Gastrocnemius medialis (tissue), 4 donors: ENCODE measurements around the gene LOXL3. TPM values are rescaled to one million over a fixed set of nuclear protein-coding genes. Genes with fewer than 3 reads are reported as not detected.

Experiments
- ATAC-seq, 2 donors: fragments of 150-250 bp; one replicate each; pipeline ENCODE4 v1.9.1; 2016
- DNase-seq, 2 donors: peaks; one replicate each; pipeline ENCODE4 v3.0.0-alpha.2; 2019
- H3K27ac ChIP-seq, 4 donors: fragments of 200-600 bp; sonication (generic); 1 replicate in 1 of 4; 2 replicates in 3 of 4; pipeline ENCODE4 v1.5.1; 2016 to 2018; ENCODE audit warnings: mild to moderate bottlenecking in 2 of 4, moderate library complexity in 1 of 4
- H3K27me3 ChIP-seq, 3 donors: fragments of 200-600 bp; sonication (generic) in 2 of 3; 1 replicate in 1 of 3; 2 replicates in 2 of 3; pipeline versions ENCODE4 v1.5.1 to v1.6.0; 2016 to 2019; ENCODE audit warnings: mild to moderate bottlenecking in 1 of 3, moderate library complexity in 1 of 3
- H3K36me3 ChIP-seq, 2 donors: fragments of 200-600 bp; sonication (generic) in 1 of 2; one replicate each; pipeline ENCODE4 v1.5.1; 2017 to 2018
- H3K4me1 ChIP-seq, 2 donors: fragments of 200-600 bp; sonication (generic) in 1 of 2; one replicate each; pipeline ENCODE4 v1.5.1; 2016 to 2017; ENCODE audit warnings: mild to moderate bottlenecking in 2 of 2
- H3K4me3 ChIP-seq, 4 donors: fragments of 200-600 bp; sonication (generic) in 3 of 4; 1 replicate in 1 of 4; 2 replicates in 3 of 4; pipeline ENCODE4 v1.5.1; 2016 to 2019; ENCODE audit warnings: mild to moderate bottlenecking in 2 of 4
- H3K9me3 ChIP-seq, 3 donors: fragments of 200-600 bp; sonication (generic) in 2 of 3; 1 replicate in 1 of 3; 2 replicates in 2 of 3; pipeline ENCODE4 v1.5.1; 2016 to 2019
- CTCF ChIP-seq, 5 experiments: fragments of 450-650 bp in 3 of 5; fragments of 200-600 bp in 2 of 5; sonication (generic) in 2 of 5; IDR thresholded peaks in 4 of 5; conservative IDR thresholded peaks in 1 of 5; 1 replicate in 4 of 5; 2 replicates in 1 of 5; pipeline ENCODE4 v1.5.1; 2016 to 2019; ENCODE audit warnings: antibody characterized with exemption in 5 of 5, mild to moderate bottlenecking in 3 of 5, moderate library complexity in 3 of 5
- POLR2A ChIP-seq, 2 donors: fragments of 450-650 bp; IDR thresholded peaks; one replicate each; pipeline ENCODE4 v1.6.1; 2017; ENCODE audit warnings: antibody characterized with exemption in 2 of 2, mild to moderate bottlenecking in 2 of 2, moderate library complexity in 2 of 2
- in situ Hi-C, 4 donors: fragments of 200-750 bp; cut with MboI; loops; one replicate each; pipeline versions ENCODE4 v1.15.0 to v1.8.0; 2017; ENCODE audit warnings: low sequenced_read_pairs in 4 of 4
- intact Hi-C: fragments of 100-400 bp; cut with DNase I; formaldehyde crosslinking; loops from one replicate; pipeline ENCODE4 v1.15.1; 2023; ENCODE audit warnings: low total_unique reads
- total RNA-seq, 4 donors: library from RNA; depleted of rRNA; stranded (reverse); fragments of >200 nt; gene quantifications; one replicate each; pipeline versions ENCODE4 v1.1.0 to v1.2.3, GENCODE V29; 2016

LOXL3 gene
- total RNA-seq, 4 donors from 2014 or later, result 0.65 to 1.3 (median 0.95) TPM

DNA sequence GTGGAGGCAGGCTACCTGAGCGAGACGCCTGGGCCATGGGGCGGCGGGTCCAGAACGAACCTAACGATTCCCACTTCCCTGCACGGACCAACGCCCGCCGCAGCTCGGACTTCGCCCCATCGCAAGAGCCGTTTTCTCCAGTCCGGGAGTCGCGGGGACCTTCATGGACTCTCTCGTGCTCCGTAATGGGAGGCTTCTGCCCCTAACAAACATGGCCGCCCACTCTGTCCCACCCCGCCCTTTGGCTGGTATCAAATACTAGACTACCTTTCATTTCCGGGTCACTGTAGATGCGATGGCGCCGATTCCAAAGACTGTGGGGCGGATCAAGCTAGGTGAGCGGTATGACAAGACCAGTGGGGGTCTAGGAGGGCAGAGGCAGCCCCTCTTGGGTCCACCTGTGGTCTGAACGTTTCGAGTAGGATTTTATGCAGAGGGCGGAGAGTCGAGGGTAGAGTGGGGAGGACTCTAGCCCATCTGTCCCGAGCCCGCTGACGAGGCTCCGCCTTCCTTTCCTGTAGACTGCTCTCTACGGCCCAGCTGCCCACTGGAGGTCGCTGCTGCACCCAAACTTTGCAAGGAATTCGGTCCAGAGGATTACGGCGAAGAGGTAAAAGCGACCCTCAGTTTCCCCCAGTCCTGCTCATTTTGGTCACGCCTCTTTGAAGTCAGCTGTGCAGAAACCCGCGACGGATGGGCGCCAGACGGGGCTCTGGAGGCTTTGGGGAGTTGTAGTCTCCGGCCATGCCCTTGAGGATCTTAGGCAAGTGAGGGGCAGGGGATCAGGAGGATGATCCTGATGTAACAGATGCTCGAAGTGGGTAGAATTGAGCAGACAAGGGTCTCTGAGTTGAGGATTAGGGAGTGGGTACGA is 70.7 kb downstream of the LOXL3 start, which contains the start of the genes CCDC142 and TTC31:
Gene CCDC142 (minus strand): TSS at position 198 of the 874 bp plus-strand sequence. CDS start 161 bp downstream, at position 37.
Gene TTC31 (plus strand): TSS at position 281 of the 874 bp plus-strand sequence. CDS start 15 bp downstream, at position 296.
- in situ Hi-C loops (loop anchor here in 2 of 4 donors (5.0 to 10.0 kb wide), 2 partner anchors 49 to 102 kb away; no protein-coding TSS in a partner anchor), intact Hi-C loops (loop anchor here (1.0 to 2.0 kb wide), 7 partner anchors 10 to 746 kb away; partner anchors contain the start of genes AUP1, HTRA2, INO80B and PCGF1)
- TF ChIP-seq POLR2A (IDR thresholded peaks at IDR 0.05), result peak; percentile 25 to 45
- TF ChIP-seq CTCF (IDR thresholded peaks at IDR 0.05 in 4 of 5, conservative IDR thresholded peaks at IDR 0.05 in 1 of 5), result peak; percentile 74 to 90 (median 85)
- Histone ChIP-seq H3K4me1 (peaks cover 24 to 25% of the 10 kb centered on the region in 2 donors), H3K36me3 (peaks cover 0 to 33% of the 10 kb centered on the region in 2 donors), H3K27ac (peak within 1 kb of the TSS; percentile 83 to 94 (median 88)), H3K9me3 (no peaks in the 10 kb centered on the region), H3K27me3 (no peaks in the 10 kb centered on the region), H3K4me3 (peak within 1 kb of the TSS; percentile 82 to 97 (median 87))
- ATAC-seq (peak; percentile 99 to 100), DNase-seq (peak; percentile 96 to 97)

Other genes starting within 250 kb of the LOXL3 start
- gene SLC4A5, start 210.5 kb downstream of the LOXL3 start, total RNA-seq, result 1 to 10 TPM in 1 of 4 donors, under 1 TPM in 3; 0.24 to 3.8 (median 0.59) TPM
- gene DCTN1, start 173.6 kb downstream of the LOXL3 start, total RNA-seq, result 100 to 1,000 TPM in 2 of 4 donors, 10 to 100 TPM in 2; 89.8 to 127 (median 103) TPM
- gene C2orf81, start 132.3 kb downstream of the LOXL3 start, total RNA-seq, result under 1 TPM in 1 of 4 donors, not detected in 3; 0.24 TPM
- 1 to 10 TPM in 2 of 4 donors, under 1 TPM in 2; 0.51 to 2.1 (median 1.4) TPM for gene WDR54, start 132.2 kb downstream of the LOXL3 start, total RNA-seq
- gene RTKN, start 112.0 kb downstream of the LOXL3 start, total RNA-seq, result 10 to 100 TPM in 1 of 4 donors, 1 to 10 TPM in 3; 2.2 to 17.6 (median 5.9) TPM
- gene INO80B, start 98.9 kb downstream of the LOXL3 start, total RNA-seq, result 10 to 100 TPM; 14.5 to 51.9 (median 41.1) TPM
- 10 to 100 TPM; 10.7 to 17.5 (median 16.5) TPM for gene WBP1, start 95.5 kb downstream of the LOXL3 start, total RNA-seq
- 10 to 100 TPM; 27.2 to 33.9 (median 31.7) TPM for gene MOGS, start 88.6 kb downstream of the LOXL3 start, total RNA-seq
- 10 to 100 TPM; 26.5 to 48.7 (median 41.5) TPM for gene MRPL53, start 81.3 kb downstream of the LOXL3 start, total RNA-seq
- gene CCDC142, start 70.9 kb downstream of the LOXL3 start, total RNA-seq, result 1 to 10 TPM; 5.5 to 7.3 (median 6.0) TPM
- gene TTC31, start 70.9 kb downstream of the LOXL3 start, total RNA-seq, result 1 to 10 TPM; 6.1 to 9.6 (median 7.7) TPM
- under 1 TPM in 1 of 4 donors, not detected in 3; 0.59 TPM for gene LBX2, start 54.3 kb downstream of the LOXL3 start, total RNA-seq
- 10 to 100 TPM; 14.2 to 23.6 (median 20.0) TPM for gene PCGF1, start 46.2 kb downstream of the LOXL3 start, total RNA-seq
- not detected for gene TLX2, start 39.5 kb downstream of the LOXL3 start, total RNA-seq
- under 1 TPM in 1 of 4 donors, not detected in 3; 0.24 TPM for gene DQX1, start 27.7 kb downstream of the LOXL3 start, total RNA-seq
- gene AUP1, start 24.2 kb downstream of the LOXL3 start, total RNA-seq, result 100 to 1,000 TPM; 112 to 148 (median 115) TPM
- 10 to 100 TPM; 24.2 to 38.5 (median 29.4) TPM for gene HTRA2, start 24.0 kb downstream of the LOXL3 start, total RNA-seq
- gene DOK1, start 778 bp upstream of the LOXL3 start, total RNA-seq, result 1 to 10 TPM in 3 of 4 donors, under 1 TPM in 1; 0.51 to 4.1 (median 2.7) TPM
- gene M1AP, start 94.4 kb upstream of the LOXL3 start, total RNA-seq, result under 1 TPM in 1 of 4 donors, not detected in 3; 0.20 TPM
- gene SEMA4F, start 100.3 kb upstream of the LOXL3 start, total RNA-seq, result 1 to 10 TPM in 3 of 4 donors, under 1 TPM in 1; 0.97 to 1.6 (median 1.4) TPM